Stimulated activated CD4-positive, alpha-beta T cell treated with anti-CD3 and anti-CD28 coated beads, TNF-alpha, amount 100 ng/mL, for 1 hour (primary cell): ENCODE data around the gene REXO1.
A peak's percentile ranks its signal among the peaks of the same experiment; 100 is the strongest.

ENCODE experiments used
- DNase-seq, 3 donors: peaks; one replicate each; pipeline ENCODE4 v3.0.0-alpha.2; 2020; ENCODE audit warnings: low read depth in 3 of 3, low spot score in 1 of 3

REXO1 gene

DNA sequence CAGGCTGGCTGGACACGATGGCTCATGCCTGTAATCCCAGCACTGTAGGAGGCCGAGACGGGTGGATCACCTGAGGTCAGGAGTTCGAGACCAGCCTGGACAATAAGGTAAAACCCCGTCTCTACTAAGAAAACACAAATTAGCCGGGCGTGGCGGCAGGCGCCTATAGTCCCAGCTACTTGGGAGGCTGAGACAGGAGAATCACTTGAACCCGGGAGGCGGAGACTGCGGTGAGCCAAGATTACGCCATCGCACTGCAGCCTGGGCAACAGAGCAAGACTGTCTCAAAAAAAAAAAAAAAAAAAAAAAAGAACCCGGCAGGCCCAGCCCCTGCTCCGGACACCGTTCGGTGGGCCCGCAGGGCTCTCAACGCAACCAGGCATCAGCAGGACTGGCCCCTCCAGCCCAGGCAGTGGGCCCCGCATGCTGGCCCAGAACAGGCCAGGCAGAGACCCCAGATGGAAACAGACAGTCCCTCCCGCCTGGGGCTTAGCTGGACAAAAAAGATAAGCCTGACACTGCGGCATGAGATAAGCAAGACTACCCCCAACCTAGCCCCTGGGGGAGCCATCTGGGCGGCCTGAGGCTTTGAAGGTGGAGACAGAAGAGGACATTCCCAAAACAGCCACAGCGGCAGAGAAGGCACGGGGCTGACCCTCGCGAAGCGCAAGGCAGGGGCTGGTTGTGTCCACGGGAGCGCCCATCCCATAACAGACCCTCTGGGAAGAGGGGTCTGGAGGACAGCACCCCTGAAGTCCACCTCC, 11.6 kb downstream of the REXO1 start:
- DNase-seq, result no peak

DNA sequence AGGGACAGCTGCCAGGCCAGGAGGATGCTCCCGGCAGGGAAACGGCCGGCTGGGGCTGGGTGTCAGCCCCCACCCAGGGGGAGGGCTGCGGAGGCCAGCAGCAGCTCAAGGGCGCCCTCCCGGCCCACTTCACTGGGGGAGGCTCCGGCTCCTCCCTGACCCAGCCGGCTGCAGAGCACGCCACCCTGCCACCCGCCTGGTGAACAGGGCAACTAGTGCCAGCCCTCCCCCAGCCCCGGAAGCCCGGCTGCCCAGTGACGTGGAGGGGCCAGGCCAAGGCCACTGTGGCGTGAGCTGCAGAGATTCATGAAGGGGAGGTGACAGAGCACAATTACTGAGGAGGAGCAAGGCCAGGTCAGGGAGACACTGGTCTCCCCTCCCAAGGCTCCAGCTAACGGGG, 14.7 kb downstream of the REXO1 start:
- DNase-seq, result no peak

DNA sequence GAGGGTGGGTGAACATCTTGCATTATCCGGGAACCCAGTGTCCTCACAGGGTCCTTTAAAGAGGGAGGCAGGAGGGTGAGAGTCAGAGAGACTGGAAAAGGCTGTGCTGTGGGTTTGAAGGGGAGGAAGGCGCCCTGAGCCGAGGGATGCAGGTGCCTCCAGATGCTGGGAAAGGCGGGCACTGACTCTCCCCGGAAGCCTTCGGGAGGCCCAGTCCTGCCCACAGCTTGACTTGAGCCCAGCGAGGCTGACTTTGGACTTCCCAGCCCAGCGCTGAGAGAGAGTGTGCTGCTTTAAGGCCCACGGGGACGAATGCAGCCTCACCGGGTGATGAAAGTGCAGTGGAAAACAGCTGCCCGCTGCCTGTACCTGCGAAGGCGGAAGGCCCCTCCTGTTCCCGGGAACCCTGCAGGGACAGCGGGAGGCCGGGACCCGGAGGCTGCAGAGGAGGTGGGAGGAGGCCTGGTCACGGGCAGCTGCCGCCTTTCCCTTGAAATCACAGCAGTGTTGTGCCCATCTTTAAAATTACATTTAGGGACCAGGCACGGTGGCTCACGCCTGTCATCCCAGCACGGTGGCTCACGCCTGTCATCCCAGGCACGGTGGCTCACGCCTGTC, 16.1 kb downstream of the REXO1 start:
- DNase-seq, result no peak

DNA sequence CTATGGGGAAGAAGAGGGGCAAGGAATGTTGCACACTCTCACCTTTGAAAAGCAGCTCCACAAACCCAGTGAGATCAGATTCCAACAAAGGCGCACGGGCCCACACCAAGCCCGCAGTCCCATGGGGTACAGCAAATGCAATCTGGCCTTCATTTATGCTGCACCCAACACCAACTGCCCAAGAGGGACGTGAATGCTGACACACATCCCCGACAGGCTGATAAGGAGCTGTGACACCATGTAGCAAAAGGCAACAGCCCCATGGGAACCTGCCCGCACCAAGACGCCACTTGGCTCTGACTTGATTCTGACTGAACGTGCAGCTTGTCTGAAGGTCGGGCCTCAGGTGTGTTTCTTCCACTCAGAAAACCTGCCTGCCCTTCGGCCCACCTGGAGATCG, 17.3 kb downstream of the REXO1 start:
- DNase-seq, result no peak

DNA sequence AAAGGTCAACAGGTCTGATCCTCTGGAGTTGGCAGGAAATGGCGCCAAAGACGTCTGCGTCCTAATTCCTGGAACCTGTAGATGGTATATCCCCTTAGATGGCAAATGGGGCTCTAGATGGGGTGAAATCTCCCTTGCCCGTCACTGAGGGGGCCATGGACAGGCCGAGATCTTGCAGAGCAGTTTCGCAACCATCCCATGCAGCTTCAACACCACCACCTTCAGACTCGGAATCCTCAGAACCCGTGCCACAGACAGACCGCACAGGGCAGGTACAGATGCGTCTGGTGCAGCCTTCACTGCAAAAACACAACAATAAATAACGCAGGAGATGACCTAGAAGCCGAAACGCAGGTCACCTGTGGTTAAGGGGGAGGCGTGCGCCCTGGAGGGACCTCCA, 17.7 kb downstream of the REXO1 start:
- no peak for DNase-seq

DNA sequence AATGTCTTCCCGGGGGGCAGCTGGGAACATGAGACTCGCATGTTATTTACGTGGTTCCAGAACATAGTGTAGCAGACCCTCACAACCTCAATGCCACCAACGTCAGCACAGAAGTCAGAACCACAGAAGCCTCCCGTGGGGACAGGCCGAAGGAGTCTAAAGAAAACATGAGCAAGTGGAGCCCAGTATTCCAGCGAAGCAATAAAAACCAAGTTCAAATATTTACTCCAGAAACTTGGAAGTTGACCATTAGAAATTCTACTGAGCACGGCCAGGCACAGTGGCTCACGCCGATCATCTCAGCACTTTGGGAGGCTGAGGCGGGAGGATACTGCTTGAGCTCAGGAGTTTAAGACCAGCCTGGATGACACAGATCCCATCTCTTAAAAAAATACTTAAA, 18.3 kb downstream of the REXO1 start:
- no peak for DNase-seq

DNA sequence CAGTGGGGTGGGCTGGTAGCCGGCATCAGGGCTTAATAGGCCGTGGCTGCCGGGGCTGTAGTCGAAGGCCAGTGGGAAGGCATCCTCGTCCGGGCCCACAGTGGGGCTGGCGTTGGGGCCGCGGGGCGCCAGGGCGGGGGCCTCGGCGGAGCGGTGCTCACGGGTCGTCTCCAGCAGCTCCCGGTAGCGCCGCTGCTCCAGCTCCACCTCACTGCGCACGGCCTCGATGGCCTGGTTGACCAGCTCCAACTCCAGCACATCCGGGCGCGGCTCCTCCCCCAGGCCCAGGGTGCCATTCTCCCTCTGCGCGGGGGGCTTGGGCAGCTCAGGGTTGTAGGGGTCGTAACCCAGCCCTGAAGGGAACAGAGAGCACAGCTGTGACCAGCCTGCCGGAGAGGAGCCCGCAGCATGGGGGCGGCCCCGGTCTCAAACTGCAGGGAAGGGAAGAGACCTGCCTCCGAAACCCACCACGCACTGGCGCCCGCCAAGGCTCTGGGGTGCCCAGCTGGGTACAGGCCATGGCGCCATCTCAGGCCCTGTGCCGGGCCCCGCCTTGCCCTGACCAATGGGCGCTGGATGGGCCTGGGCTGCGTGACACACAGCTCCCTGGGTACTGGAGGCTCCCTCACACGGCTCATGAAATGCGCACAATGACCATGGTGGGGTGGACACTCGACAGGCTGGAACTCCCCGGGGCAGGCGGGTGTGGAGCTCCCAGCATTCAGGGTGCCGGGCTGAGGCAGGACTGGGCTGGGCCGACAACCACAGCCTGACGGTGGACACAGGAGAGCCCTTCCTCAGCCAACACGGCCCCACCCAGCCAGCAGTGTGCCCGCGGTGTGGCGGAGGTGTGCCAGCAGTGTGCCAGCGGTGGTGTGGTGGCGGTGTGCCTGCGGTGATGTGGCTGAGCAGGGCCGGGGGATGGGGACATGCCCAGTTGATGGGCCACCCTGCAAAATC, 19.7 kb downstream of the REXO1 start:
- DNase-seq, result no peak

DNA sequence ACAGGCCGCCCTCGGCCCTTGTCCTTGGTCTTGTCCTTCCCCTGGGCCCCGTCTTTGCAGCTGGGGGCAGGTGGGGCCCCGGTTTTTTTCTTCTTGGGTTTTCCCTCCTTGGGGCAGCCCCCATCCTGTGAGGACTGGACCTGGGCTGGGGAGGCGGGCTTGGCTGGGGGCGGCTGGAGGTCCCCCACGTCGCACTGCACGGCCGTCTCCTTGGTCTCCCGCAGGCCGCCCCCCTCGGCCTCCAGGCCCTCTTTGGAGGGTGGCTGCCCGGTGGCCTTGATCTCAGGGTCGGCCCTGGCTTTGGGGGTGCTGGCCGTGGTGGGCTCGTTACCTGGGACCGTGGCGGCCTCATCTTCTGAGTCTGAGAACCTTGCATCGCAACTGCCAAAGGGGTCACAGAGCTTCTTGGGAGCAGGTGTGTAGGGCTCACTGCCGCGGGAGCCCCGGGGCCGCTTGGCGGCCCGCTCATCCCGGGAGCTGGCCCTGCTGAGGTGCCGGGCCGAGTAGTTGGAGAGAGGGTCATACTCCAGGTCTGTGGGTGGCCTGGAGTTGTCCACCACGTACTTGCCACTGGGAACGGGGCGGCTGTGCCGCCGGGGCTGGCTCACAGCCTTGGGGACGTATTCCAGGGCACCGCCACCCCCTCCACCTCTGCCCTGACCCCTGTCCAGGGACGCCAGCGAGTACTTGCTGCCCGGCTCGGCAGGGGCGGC, 20.6 kb downstream of the REXO1 start:
- DNase-seq, result no peak

DNA sequence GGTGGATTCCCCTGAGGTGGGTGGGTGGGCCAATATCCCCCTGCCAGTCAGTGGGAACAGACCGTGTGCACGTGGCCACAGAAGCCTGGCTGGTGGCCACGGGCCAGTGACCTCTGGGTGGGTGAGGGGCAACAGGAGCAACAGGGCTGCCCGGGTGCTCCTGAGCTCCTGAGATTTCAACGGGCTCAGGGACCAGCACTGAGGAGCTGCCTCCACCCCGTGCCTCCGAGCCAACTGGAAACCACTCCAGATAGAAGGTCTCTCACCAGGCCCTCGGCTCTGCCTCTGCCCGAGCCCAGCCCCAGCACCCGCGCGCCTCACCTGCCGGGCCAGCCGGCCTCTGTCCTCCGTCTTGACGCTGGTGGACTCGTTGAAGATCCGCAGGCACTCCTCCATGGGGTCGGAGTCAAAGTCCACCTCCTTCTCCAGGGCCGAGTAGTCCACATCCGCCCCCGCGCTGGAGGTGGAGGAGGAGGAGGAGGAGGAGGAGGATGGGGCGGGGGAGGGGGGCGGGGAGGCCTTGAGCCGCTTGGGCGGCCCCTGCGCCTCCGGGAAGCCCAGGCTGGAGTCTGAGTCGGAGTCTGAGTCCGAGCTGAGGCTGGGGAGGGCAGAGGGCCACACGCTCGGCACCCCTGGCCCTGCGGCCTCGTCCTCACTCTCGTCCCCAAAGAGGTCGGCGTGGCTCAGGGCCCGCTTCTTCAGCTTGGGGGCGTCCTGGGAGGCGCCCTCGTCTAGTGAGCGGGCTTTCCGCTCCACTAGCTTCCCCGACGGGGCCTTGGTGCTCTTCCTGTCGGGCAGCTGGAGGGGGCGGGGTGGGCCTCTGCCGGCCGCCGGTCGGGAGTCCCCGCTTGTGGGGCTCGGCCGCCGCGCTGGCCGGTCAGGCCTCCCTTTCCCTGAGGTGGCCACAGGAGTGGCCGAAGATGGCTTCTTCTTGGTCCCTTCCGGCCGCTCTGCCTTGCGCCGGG, 21.4 kb downstream of the REXO1 start:
- no peak for DNase-seq

DNA sequence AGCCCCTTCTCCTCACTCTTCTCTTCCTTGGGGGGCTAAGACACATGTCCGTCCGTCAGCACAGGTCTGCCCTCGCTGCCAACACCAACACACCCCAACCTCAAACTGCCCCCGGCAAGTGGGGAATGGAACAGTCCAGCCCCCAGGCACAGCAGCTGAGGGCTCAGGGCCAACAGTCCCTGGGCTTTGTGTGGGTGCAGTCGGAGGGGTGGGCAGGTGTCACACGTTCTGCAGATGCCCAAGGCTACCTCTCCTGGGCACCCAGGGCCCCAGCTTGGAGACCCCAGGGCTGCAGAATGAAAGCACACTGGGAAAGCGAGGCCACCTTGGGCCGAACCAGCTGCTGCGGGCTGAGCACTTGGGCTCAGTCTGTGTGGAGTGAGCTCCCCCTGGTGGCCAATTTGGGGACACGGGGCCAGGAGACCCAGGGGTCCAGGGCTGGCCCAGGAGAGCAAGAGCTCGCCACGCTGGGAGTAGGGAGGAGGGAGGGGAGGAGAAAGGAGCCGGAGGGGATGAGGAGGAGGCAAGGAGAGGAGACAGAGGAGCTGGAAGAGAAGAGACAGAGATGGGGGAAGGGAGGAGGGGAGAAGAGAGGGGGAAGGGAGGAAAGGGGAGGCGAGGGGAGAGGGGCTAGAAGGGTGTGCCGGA, 22.2 kb downstream of the REXO1 start:
- DNase-seq, result peak; percentile 52 to 67 (median 62)

DNA sequence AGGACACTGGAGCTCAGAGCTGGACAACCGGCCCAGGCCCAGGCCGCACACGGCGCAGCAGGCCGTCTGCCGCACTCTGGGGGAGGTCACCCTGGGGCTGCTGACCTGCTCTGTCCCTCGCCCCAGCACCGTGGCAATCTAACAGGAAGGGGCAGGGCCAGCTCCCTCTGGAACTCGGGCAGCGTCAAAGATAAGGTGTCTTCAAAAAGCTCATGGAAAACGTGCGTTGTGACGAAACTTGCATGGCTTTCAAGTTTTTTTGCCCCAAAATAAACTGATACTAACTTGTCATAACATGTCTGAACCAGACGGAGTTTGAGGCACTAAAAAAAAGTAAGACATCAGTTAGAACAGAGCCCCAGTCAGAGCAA, 24.0 kb downstream of the REXO1 start:
- DNase-seq, result no peak

DNA sequence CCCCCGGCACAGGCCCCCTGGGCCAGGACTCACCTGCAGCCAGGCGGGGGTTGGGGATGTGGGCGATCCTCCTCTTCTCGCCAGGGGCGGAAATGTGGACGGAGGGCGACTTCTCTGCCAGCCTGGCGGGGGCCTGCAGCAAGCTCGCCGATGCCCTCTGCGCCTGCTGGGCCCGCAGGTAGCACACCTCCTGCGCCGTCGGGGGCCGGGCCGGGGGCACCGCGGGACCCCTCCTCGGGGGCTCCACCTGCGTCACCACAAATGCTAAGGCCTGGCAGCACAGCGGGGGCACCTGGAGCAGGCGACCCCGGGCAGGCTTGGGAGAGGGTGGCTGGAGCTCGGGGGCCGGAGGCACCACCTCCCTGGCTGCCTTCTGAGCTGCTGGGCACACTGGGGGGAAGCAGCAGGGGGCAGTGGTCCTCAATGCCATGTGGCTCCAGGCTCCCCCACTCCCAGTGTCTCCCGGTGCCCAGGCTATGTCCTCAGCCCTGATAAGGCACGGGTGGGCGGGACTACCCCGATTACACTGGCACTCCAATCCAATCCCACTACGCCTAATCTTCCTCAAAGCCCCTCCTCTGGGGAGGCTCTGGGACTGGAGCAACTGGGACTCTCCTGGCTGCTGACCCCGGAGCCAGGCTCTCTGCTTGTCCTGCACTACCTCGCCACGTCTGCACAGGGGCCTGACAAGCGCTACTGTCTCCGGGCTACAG, 24.6 kb downstream of the REXO1 start:
- DNase-seq, result no peak

DNA sequence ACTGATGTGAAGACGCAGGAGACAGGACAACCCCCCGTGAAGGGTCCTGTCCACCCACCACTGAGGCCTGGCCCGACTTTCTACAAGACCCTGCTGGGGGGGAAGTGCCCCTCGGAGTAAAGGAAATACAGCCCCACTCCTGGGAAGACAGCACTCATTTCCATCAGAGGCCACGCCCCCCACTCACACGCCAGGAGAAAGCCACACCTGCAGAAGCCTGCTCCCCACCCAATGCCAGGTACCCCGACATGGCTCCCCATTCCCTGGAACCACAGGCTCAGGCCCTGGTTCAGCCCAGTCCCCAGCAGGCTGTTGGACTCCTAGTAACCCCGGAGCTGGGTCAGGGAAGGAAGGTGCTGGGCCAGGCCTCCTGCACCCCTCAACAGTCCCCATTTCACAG, 25.3 kb downstream of the REXO1 start:
- no peak for DNase-seq

DNA sequence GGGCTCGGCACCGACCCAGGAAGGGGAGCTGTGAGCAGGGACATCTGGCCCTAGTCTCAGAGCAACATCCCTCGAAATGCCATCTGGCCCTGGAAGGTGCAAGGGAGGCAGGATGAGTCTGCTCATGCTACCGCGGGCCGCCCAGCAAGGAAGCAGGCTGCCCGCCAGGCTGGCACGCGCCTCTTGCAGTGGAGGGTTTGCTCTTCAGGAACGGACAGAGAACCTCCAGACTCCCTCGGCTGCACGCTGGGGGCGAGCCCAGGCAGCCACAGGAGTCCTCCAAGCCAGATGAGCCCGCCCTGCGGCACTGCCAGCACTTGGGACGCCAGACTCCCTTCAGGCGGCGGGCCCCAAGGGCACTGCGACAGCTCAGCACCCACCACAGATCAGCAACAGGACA, 26.1 kb downstream of the REXO1 start:
- DNase-seq, result no peak

DNA sequence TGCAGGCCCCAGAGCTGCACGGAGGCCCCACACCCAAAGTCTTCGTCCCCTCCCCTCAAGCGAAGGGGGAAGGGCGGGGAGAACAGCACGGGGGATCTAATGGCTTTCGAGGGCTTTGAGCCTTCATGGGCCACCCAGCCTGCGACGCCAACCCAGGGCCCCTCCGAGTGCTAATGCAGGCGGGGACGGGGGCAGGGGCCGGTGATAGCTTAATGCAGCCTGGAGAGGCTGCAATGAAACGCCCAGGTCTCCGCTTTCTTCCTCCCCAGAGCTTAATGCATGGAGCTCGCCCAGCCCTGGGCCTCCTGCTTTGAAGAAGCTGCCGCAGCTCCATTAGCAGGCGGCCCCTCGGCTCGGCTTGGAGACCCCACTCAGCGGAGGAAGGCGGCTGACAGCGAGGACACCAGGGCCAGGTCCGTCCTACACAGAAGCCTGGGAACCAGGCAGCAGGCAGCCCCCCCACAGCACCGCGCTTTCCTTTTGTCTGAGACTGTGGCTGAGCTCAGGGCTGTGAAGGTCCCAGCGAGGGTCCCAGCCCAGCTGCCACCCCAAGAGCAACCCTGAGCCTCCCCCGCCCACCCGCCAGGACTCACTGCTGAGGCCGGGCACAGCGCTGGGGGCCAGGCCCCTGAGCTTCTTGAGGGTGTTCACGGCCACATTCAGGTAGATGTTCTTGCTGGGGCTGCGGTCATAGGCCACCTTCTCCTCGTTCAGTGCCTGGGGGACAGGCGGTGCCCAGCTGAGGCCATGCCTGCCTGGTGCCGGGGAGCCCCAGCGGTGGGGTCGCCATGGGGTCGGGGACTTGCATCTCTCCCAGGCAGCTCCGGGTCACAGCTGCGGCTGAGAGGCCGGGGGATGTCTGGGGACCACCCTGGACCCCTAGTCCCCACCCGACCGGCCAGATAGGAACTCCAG, 28.7 kb downstream of the REXO1 start:
- DNase-seq, result no peak

DNA sequence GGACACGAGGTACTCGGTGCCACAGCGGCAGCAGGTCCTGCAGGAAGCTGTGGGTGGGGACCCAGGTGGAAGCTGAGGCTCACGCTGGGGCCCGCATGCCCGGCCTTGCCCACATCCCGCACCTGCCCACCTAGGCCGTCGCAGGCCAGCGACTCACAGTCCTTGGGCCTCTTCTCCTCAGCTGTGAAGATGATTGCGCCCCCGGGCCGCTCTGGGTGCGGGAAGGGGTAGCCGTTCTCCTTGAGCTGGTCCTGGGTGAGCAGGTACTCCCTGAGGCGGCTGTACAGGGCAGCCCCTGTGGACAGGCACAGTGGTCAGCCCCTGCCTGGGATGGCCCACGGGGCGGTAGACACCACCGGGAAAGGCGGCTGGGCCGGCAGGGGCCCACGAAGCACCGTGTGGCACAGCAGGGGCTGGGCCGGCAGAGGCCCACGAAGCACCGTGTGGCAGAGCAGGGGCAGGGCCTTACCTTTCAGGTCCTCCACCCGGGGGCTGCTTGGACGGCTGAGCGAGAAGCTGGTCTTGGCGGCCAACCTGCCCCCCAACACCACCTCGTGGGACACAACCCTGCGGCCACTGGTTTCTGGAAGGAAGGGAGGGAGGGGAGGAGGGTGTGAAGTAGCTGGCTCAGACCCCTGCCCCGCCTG, 29.6 kb downstream of the REXO1 start:
- no peak for DNase-seq

DNA sequence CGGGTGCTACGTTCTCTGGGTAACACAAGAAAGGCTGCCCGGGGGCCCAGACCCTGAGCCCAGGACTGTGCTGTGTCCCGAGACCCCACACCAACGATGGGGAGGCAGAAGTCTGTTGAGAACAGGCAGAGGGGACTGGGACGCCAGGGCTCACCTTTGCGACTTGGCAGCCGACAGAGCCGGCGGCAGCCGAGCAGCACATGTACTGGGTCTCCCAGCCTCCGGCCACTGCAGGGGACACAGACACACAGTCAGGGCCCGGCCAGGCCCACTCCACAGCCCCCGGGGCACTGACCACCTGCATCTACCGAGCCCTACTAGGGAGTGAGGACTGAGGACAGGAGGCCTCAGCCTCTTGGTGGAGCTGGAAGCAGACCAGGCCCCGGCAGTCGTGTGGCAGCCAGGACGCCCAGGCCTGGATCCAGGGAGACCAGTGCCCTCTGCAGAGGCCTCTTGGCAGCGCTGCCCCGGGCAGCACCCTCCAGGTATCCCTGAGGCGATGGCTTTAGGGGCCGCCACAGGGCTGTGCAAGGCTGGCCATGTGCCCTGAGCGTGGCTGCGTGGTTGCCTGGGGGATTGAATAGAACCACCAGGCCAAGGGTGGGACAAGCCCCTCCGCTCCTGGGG, 30.6 kb downstream of the REXO1 start:
- no peak for DNase-seq
